ENCODE data around the gene MC1R.
"Not testable (repeated sequence)": the region's sequence is repeated elsewhere in the genome, so short reads cannot be mapped to it uniquely, and the experiment has no call there.

The MC1R gene

GRCh38 chr16:89918453-89919347 lies at the start of gene MC1R:
Gene MC1R, plus strand, starts transcription at chr16:89918862. Its CDS starts 397 bp downstream, at chr16:89919259.
- DNase-seq = peak; percentile 10

GRCh38 chr16:89869911-89870310 lies 48.8 kb upstream of the MC1R start:
- DNase-seq = no peak

- DNase-seq = no peak
These were observed 48.2 kb upstream of the MC1R start for GRCh38 chr16:89870440-89870839.

- DNase-seq = no peak
These were observed 46.8 kb upstream of the MC1R start for GRCh38 chr16:89871895-89872294.

GRCh38 chr16:89873109-89873971 lies 45.3 kb upstream of the MC1R start, which contains the start of gene TCF25:
Gene TCF25, plus strand, starts transcription at chr16:89873592. Its CDS starts 76 bp downstream, at chr16:89873668.
- DNase-seq = peak; percentile 55

GRCh38 chr16:89873972-89874689 lies 44.5 kb upstream of the MC1R start:
- DNase-seq = peak; percentile 76

GRCh38 chr16:89879123-89879522 lies 39.5 kb upstream of the MC1R start:
- not testable (repeated sequence) for DNase-seq

- DNase-seq = peak; percentile 25
These were observed 37.9 kb upstream of the MC1R start for GRCh38 chr16:89880477-89881367.

GRCh38 chr16:89881368-89881730 lies 37.3 kb upstream of the MC1R start:
- DNase-seq = no peak

GRCh38 chr16:89883346-89884040 lies 35.2 kb upstream of the MC1R start:
- no peak for DNase-seq

GRCh38 chr16:89884041-89884421 lies 34.6 kb upstream of the MC1R start:
- DNase-seq = no peak

- no peak for DNase-seq
These were observed 31.4 kb upstream of the MC1R start for GRCh38 chr16:89887243-89887642.

- no peak for DNase-seq
These were observed 28.5 kb upstream of the MC1R start for GRCh38 chr16:89890200-89890599.

GRCh38 chr16:89890886-89891657 lies 27.6 kb upstream of the MC1R start:
- DNase-seq = no peak

- no peak for DNase-seq
These were observed 26.5 kb upstream of the MC1R start for GRCh38 chr16:89892055-89892630.

- DNase-seq = no peak
These were observed 26.0 kb upstream of the MC1R start for GRCh38 chr16:89892635-89893034.

- DNase-seq = no peak
These were observed 24.8 kb upstream of the MC1R start for GRCh38 chr16:89893642-89894548.

GRCh38 chr16:89895482-89896250 lies 23.0 kb upstream of the MC1R start:
- DNase-seq = no peak

Data from NCI-H1105 (cell line).